ENCODE measurements around the gene ZNF468. TPM values are rescaled to one million over a fixed set of nuclear protein-coding genes. Genes with fewer than 3 reads are reported as not detected.
"Not testable (repeated sequence)": the region's sequence is repeated elsewhere in the genome, so short reads cannot be mapped to it uniquely, and the experiment has no call there.

The ZNF468 gene
- total RNA-seq, 1 experiment from 2014 or later = 14.4 TPM

DNA sequence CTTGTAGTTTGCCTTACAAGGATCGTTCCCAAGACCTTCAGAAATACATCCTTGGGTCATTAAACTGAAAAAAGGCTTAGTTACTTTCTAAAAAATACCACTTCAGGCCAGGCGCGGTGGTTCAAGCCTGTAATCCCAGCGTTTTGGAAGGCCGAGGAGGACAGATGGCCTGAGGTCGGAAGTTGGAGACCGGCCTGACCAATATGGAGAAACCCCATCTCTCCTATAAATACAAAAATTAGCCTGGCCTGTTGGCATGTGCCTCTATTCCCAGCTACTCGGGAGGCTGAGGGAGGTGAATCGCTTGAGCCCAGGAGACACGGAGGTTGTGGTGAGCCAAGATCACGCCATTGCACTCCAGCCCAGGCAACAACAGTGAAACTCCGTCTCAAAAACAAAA lies 33.7 kb downstream of the ZNF468 start:
- Histone ChIP-seq H3K36me3 (ENCODE audit: insufficient read depth, low read length, poor library complexity, severe bottlenecking) (no peaks in the 10 kb centered on the region), H3K9me3 (ENCODE audit: low read depth, low read length, poor library complexity, severe bottlenecking) (no peaks in the 10 kb centered on the region), H3K4me1 (ENCODE audit: insufficient read depth, low read length, poor library complexity, severe bottlenecking) (no peaks in the 10 kb centered on the region), H3K27ac (ENCODE audit: low read depth, low read length, poor library complexity, severe bottlenecking) (no peak overlapping the region), H3K27me3 (replicated peaks; ENCODE audit: insufficient read depth, low read depth, low read length, poor library complexity) (no peaks in the 10 kb centered on the region), H3K4me3 (ENCODE audit: low read depth, low read length, poor library complexity, severe bottlenecking) (no peak overlapping the region)
- ChIA-PET CTCF (no interaction called here), POLR2A (ENCODE audit: low non-redundant PET) (no interaction called here)
- DNase-seq (ENCODE audit: low spot score) = no peak
- BruUV-seq (replicated peaks) = no TSS peak
- TF ChIP-seq, protein P1, sequence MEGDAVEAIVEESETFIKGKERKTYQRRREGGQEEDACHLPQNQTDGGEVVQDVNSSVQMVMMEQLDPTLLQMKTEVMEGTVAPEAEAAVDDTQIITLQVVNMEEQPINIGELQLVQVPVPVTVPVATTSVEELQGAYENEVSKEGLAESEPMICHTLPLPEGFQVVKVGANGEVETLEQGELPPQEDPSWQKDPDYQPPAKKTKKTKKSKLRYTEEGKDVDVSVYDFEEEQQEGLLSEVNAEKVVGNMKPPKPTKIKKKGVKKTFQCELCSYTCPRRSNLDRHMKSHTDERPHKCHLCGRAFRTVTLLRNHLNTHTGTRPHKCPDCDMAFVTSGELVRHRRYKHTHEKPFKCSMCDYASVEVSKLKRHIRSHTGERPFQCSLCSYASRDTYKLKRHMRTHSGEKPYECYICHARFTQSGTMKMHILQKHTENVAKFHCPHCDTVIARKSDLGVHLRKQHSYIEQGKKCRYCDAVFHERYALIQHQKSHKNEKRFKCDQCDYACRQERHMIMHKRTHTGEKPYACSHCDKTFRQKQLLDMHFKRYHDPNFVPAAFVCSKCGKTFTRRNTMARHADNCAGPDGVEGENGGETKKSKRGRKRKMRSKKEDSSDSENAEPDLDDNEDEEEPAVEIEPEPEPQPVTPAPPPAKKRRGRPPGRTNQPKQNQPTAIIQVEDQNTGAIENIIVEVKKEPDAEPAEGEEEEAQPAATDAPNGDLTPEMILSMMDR (conservative IDR thresholded peaks at IDR 0.05; ENCODE audit: low read depth, low read length) = no peak
- no peak for TF ChIP-seq EZH2 (IDR thresholded peaks at IDR 0.05; ENCODE audit: borderline replicate concordance, low read depth, low read length, poor library complexity, severe bottlenecking)
- intact Hi-C loops (cut with micrococcal nuclease; ENCODE audit: unreplicated experiment) = no loop called here

DNA sequence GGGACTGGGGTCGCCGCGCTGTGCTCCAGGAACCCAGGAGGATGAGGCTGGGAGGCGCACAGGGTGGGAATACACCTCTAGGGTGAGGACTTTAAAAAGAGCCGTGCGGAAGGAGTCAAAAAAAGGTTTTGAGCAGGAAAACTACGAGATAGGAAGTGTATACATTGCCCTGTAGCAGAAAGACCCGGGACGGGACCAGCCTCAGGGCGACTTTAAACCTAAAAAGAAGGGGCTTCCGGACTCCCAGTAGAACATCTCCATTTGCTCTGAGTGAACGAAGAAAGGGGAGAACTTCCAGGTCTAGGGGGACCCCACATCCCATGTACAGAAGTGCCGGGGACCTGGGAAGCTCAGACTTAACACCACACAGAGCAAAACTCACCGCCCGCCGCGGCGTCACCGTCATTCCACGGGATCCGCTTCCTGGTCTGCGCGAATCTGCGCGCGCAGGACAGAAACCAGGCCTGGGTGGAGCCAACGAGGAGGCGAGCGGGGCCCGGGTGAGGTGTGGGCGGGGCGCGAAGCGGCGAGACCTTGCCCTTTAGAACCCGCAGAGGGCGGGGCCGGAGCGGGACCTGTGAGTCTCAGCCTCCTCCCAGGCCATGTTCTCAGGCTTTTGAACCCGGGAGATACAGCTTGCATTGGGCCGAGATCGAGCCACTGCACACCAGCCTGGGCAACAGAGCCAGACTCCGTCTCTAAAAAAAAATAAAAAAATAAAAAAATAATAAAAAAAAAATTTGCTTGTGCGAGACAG lies 36.0 kb downstream of the ZNF468 start, which contains the start of gene ZNF28:
TSS of gene ZNF28 (minus strand) at position 430 of the 757 bp plus-strand sequence. CDS start 3,675 bp downstream, outside the sequence.
- peak; percentile 54 for DNase-seq (ENCODE audit: low spot score)
- TSS peak; percentile 44 for BruUV-seq (replicated peaks)
- H3K36me3 ChIP-seq (ENCODE audit: insufficient read depth, low read length, poor library complexity, severe bottlenecking); H3K27me3 ChIP-seq (replicated peaks; ENCODE audit: insufficient read depth, low read depth, low read length, poor library complexity); POLR2A ChIA-PET (ENCODE audit: low non-redundant PET); CTCF ChIA-PET; H3K9me3 ChIP-seq (ENCODE audit: low read depth, low read length, poor library complexity, severe bottlenecking); H3K4me1 ChIP-seq (ENCODE audit: insufficient read depth, low read length, poor library complexity, severe bottlenecking); intact Hi-C loops (cut with micrococcal nuclease; ENCODE audit: unreplicated experiment): not testable (repeated sequence)
- Histone ChIP-seq H3K4me3 (ENCODE audit: low read depth, low read length, poor library complexity, severe bottlenecking) (peak within 1 kb of the TSS; percentile 54), H3K27ac (ENCODE audit: low read depth, low read length, poor library complexity, severe bottlenecking) (peak within 1 kb of the TSS; percentile 37)

DNA sequence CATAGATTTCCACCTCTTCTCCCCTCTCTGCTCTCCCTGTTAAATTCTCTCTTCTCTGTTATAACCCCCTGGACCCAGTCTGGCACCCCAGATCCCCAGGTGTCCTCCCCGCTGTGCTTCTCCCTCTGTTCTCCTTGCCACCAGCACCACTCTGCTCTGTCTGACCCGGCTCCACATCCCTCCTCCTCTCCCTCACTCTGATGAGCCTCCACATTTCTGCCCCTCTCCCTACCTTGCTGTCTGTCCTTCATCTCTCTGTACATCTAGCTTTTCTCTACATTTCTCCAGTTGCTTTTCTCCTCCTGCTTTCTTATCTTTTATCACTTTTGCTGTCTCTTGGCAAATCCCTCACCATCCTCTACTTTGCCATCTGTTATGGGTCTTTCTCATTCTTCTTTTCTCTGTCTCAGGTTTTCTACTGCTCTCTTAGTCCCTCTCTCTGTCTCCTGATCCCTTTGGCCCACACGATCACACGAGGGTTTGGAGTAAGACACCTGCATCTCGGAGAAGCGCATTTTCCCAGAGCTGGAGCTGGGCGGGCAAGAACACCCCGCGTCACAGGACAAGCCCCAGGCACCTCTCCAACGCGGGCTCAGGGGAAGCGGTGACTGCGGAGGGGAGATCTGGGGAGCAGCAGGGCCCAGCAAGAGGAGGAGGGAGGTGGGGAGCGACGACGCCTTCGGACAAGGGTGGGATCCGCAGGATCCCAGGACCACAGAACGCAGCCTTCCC lies 36.8 kb downstream of the ZNF468 start:
- POLR2A ChIA-PET (ENCODE audit: low non-redundant PET); H3K4me1 ChIP-seq (ENCODE audit: insufficient read depth, low read length, poor library complexity, severe bottlenecking); H3K9me3 ChIP-seq (ENCODE audit: low read depth, low read length, poor library complexity, severe bottlenecking); H3K36me3 ChIP-seq (ENCODE audit: insufficient read depth, low read length, poor library complexity, severe bottlenecking); H3K27me3 ChIP-seq (replicated peaks; ENCODE audit: insufficient read depth, low read depth, low read length, poor library complexity); CTCF ChIA-PET; intact Hi-C loops (cut with micrococcal nuclease; ENCODE audit: unreplicated experiment); BruUV-seq (replicated peaks): not testable (repeated sequence)
- DNase-seq (ENCODE audit: low spot score) = peak; percentile 35
- peak overlapping the region; percentile 37 for H3K27ac ChIP-seq (ENCODE audit: low read depth, low read length, poor library complexity, severe bottlenecking)
- H3K4me3 ChIP-seq (ENCODE audit: low read depth, low read length, poor library complexity, severe bottlenecking) = peak overlapping the region; percentile 54

DNA sequence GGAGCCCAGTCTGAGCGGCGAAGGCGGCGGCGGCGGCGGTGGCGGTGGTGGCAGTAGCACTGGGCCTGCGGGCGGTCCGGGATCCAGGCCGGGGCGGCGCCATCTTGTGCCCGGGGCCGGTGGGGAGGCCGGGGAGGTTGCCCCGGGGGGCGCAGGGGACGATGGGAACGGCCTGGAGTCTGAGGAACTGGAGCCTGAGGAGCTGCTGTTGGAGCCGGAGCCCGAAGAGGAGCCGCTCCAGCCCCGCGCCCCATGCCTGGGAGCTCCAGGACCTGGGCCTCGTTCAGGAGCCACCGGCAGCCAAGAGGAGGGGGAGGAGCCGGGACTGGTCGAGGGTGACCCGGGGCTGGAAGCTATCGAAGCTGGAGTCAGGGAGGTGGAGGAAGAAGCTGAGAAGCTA lies 47.6 kb downstream of the ZNF468 start:
- no peaks in the 10 kb centered on the region for H3K27me3 ChIP-seq (replicated peaks; ENCODE audit: insufficient read depth, low read depth, low read length, poor library complexity)
- no peaks in the 10 kb centered on the region for H3K4me1 ChIP-seq (ENCODE audit: insufficient read depth, low read length, poor library complexity, severe bottlenecking)
- BruUV-seq (replicated peaks) = no TSS peak
- TF ChIP-seq, protein P1 (conservative IDR thresholded peaks at IDR 0.05; ENCODE audit: low read depth, low read length) = no peak
- no peak for TF ChIP-seq EZH2 (IDR thresholded peaks at IDR 0.05; ENCODE audit: borderline replicate concordance, low read depth, low read length, poor library complexity, severe bottlenecking)
- ChIA-PET CTCF (no interaction called here), POLR2A (ENCODE audit: low non-redundant PET) (no interaction called here)
- no peak overlapping the region for H3K27ac ChIP-seq (ENCODE audit: low read depth, low read length, poor library complexity, severe bottlenecking)
- DNase-seq (ENCODE audit: low spot score) = no peak
- no peak overlapping the region for H3K4me3 ChIP-seq (ENCODE audit: low read depth, low read length, poor library complexity, severe bottlenecking)
- peaks cover 11% of the 10 kb centered on the region for H3K36me3 ChIP-seq (ENCODE audit: insufficient read depth, low read length, poor library complexity, severe bottlenecking)
- intact Hi-C loops (cut with micrococcal nuclease; ENCODE audit: unreplicated experiment) = no loop called here
- H3K9me3 ChIP-seq (ENCODE audit: low read depth, low read length, poor library complexity, severe bottlenecking) = no peaks in the 10 kb centered on the region

DNA sequence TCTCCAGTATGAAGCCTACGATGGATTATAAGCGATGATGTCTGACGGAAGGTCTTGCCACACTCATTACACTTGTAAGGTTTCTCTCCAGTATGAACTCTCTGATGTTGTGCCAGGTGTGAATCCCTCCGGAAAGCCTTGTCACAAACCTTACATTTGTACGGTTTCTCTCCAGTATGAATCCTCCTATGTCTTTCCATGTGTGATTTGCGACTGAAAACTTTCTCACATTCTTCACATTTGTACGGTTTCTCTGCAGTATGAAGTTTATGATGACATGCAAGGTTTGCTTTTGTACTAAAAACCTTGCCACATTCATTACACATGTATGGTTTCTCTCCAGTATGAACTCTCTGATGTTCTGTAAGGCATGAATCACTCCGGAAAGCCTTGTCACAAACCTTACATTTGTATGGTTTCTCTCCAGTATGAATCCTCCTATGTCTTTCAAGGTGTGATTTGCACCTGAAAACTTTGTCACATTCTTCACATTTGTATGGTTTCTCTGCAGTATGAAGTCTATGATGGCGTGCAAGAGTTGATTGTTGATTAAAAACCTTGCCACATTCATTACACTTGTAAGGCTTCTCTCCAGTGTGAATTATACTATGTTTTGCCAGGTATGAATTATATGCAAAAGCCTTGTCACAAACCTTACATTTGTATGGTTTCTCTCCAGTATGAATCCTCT lies 57.3 kb downstream of the ZNF468 start:
- intact Hi-C loops (cut with micrococcal nuclease; ENCODE audit: unreplicated experiment) = not testable (repeated sequence)

More for the DNA sequence above, 57.3 kb downstream of the ZNF468 start:
- POLR2A ChIA-PET (ENCODE audit: low non-redundant PET); DNase-seq (ENCODE audit: low spot score); H3K4me3 ChIP-seq (ENCODE audit: low read depth, low read length, poor library complexity, severe bottlenecking); BruUV-seq (replicated peaks); H3K27me3 ChIP-seq (replicated peaks; ENCODE audit: insufficient read depth, low read depth, low read length, poor library complexity); H3K27ac ChIP-seq (ENCODE audit: low read depth, low read length, poor library complexity, severe bottlenecking); H3K4me1 ChIP-seq (ENCODE audit: insufficient read depth, low read length, poor library complexity, severe bottlenecking); CTCF ChIA-PET: not testable (repeated sequence)
- peaks cover 71% of the 10 kb centered on the region for H3K9me3 ChIP-seq (ENCODE audit: low read depth, low read length, poor library complexity, severe bottlenecking)
- H3K36me3 ChIP-seq (ENCODE audit: insufficient read depth, low read length, poor library complexity, severe bottlenecking) = peaks cover 26% of the 10 kb centered on the region
